Mesenchymal stem cell (in vitro differentiated cells and primary cell): Measurements from ENCODE around the gene ALDH3B1.
A peak's percentile ranks its signal among the peaks of the same experiment; 100 is the strongest.

ENCODE experiments used
- DNase-seq: peaks from one replicate; pipeline ENCODE4 v3.0.0-alpha.2; 2013
- H2AFZ ChIP-seq: one replicate; pipeline ENCODE4 v1.6.1; 2013; ENCODE audit warnings: low read depth, mild to moderate bottlenecking, control low read depth, inconsistent platforms, low read length, moderate library complexity
- H2AK5ac ChIP-seq: 2 replicates; pipeline ENCODE4 v1.6.1; 2013; ENCODE audit warnings: low read length, moderate library complexity, mild to moderate bottlenecking, inconsistent platforms; ENCODE audit not compliant: severe bottlenecking
- H2BK120ac ChIP-seq: one replicate; pipeline ENCODE4 v1.6.1; 2013; ENCODE audit warnings: low read depth, mild to moderate bottlenecking, inconsistent platforms, low read length, moderate library complexity
- H2BK12ac ChIP-seq, 2 experiments: one replicate each; pipeline ENCODE4 v1.6.1; 2013; ENCODE audit warnings: inconsistent platforms in 2 of 2, low read length in 2 of 2, mild to moderate bottlenecking in 2 of 2, moderate library complexity in 2 of 2, control low read depth in 1 of 2
- H2BK15ac ChIP-seq: one replicate; pipeline ENCODE4 v1.6.1; 2013; ENCODE audit warnings: mild to moderate bottlenecking, low read depth, inconsistent platforms; ENCODE audit not compliant: poor library complexity, severe bottlenecking
- H2BK5ac ChIP-seq: 2 replicates; pipeline ENCODE4 v1.6.1; 2013; ENCODE audit warnings: low read depth, mild to moderate bottlenecking, low read length, control low read depth, inconsistent platforms; ENCODE audit not compliant: poor library complexity, severe bottlenecking
- H3K14ac ChIP-seq, 2 experiments: one replicate each; pipeline ENCODE4 v1.6.1; 2013; ENCODE audit warnings: inconsistent platforms in 2 of 2, low read length in 2 of 2, control low read depth in 1 of 2, mild to moderate bottlenecking in 1 of 2, moderate library complexity in 1 of 2
- H3K18ac ChIP-seq, 2 experiments: one replicate each; pipeline ENCODE4 v1.6.1; 2013; ENCODE audit warnings: inconsistent platforms in 2 of 2, low read length in 2 of 2, control low read depth in 1 of 2, low read depth in 1 of 2, mild to moderate bottlenecking in 1 of 2
- H3K23ac ChIP-seq, 2 experiments: one replicate each; pipeline ENCODE4 v1.6.1; 2013; ENCODE audit warnings: inconsistent platforms in 2 of 2, low read length in 2 of 2, mild to moderate bottlenecking in 2 of 2, moderate library complexity in 2 of 2, control low read depth in 1 of 2
- H3K27ac ChIP-seq: 2 replicates; pipeline ENCODE4 v1.5.1; 2013; ENCODE audit warnings: mild to moderate bottlenecking, moderate library complexity, low read length, control low read depth, inconsistent platforms; ENCODE audit not compliant: poor library complexity, severe bottlenecking
- H3K27me3 ChIP-seq, 2 experiments: 2 replicates each; pipeline versions ENCODE4 v1.6.1 to v1.7.0; 2013; ENCODE audit warnings: low read length in 2 of 2, mild to moderate bottlenecking in 2 of 2, moderate library complexity in 2 of 2, control low read depth in 1 of 2, inconsistent platforms in 1 of 2; ENCODE audit not compliant: control insufficient read depth in 1 of 2, insufficient read depth in 1 of 2
- H3K36me3 ChIP-seq, 2 experiments: 2 replicates each; pipeline versions ENCODE4 v1.6.1 to v1.7.0; 2013; ENCODE audit warnings: low read length in 2 of 2, control low read depth in 1 of 2, inconsistent platforms in 1 of 2, low read depth in 1 of 2, mild to moderate bottlenecking in 1 of 2; ENCODE audit not compliant: insufficient read depth in 2 of 2, control insufficient read depth in 1 of 2
- H3K4ac ChIP-seq, 2 experiments: one replicate each; pipeline ENCODE4 v1.6.1; 2013; ENCODE audit warnings: inconsistent platforms in 2 of 2, low read length in 2 of 2, mild to moderate bottlenecking in 2 of 2, moderate library complexity in 2 of 2, control low read depth in 1 of 2, low read depth in 1 of 2
- H3K4me1 ChIP-seq: 2 replicates; pipeline ENCODE4 v1.6.1; 2013; ENCODE audit warnings: low read depth, low read length, control low read depth; ENCODE audit not compliant: control insufficient read depth, insufficient read depth
- H3K4me2 ChIP-seq: 2 replicates; pipeline ENCODE4 v1.6.1; 2013; ENCODE audit warnings: low read length, mild to moderate bottlenecking, inconsistent platforms; ENCODE audit not compliant: poor library complexity, severe bottlenecking
- H3K4me3 ChIP-seq, 2 experiments: 2 replicates each; pipeline versions ENCODE4 v1.5.1 to v1.7.0; 2013; ENCODE audit warnings: low read length in 2 of 2, mild to moderate bottlenecking in 2 of 2, control low read depth in 1 of 2, low read depth in 1 of 2; ENCODE audit not compliant: insufficient read depth in 1 of 2
- H3K79me1 ChIP-seq: replicated peaks from 2 replicates; pipeline ENCODE4 v1.6.1; 2013; ENCODE audit warnings: mild to moderate bottlenecking, control low read depth, low read length, inconsistent platforms; ENCODE audit not compliant: poor library complexity, severe bottlenecking
- H3K9ac ChIP-seq: 2 replicates; pipeline ENCODE4 v1.7.0; 2013; ENCODE audit warnings: mild to moderate bottlenecking, low read length, moderate library complexity
- H3K9me3 ChIP-seq: 2 replicates; pipeline ENCODE4 v1.7.0; 2013; ENCODE audit warnings: mild to moderate bottlenecking, low read length; ENCODE audit not compliant: control insufficient read depth
- H4K8ac ChIP-seq: one replicate; pipeline ENCODE4 v1.6.1; 2013; ENCODE audit warnings: inconsistent platforms, mild to moderate bottlenecking, low read length, moderate library complexity
- H4K91ac ChIP-seq: one replicate; pipeline ENCODE4 v1.6.1; 2013; ENCODE audit warnings: mild to moderate bottlenecking, low read length, inconsistent platforms
- WGBS: methylation state at CpG from one replicate; pipeline ENCODE4 v1.1.7; 2013; ENCODE audit warnings: mixed read lengths; 5-methylcytosine and 5-hydroxymethylcytosine counted together

ALDH3B1 gene

GRCh38 chr11:68002938-68003845 lies 6.9 kb upstream of the ALDH3B1 start:
- 20% methylated on average over 54 of the region's 86 CpGs for WGBS
- DNase-seq: no peak
- H3K4ac ChIP-seq: peak overlapping the region in 1 of 2 experiments; percentile 60
- H3K4me2 ChIP-seq: peak overlapping the region; percentile 85
- H3K23ac ChIP-seq: peak overlapping the region in 1 of 2 experiments; percentile 72
- H2BK12ac ChIP-seq: peak overlapping the region in 1 of 2 experiments; percentile 76
- H3K18ac ChIP-seq: peak overlapping the region in 1 of 2 experiments; percentile 95
- H4K8ac ChIP-seq: no peak overlapping the region
- no peaks in the 10 kb centered on the region for H3K79me1 ChIP-seq
- H3K14ac ChIP-seq: peak overlapping the region in 1 of 2 experiments; percentile 92
- no peak overlapping the region for H2AK5ac ChIP-seq
- no peaks in the 10 kb centered on the region for H3K27me3 ChIP-seq
- H3K9me3 ChIP-seq: no peaks in the 10 kb centered on the region
- peaks cover 0 to 12% of the 10 kb centered on the region in 2 experiments for H3K36me3 ChIP-seq
- H2BK15ac ChIP-seq: no peak overlapping the region
- H3K9ac ChIP-seq: no peak overlapping the region
- peaks cover 16% of the 10 kb centered on the region for H3K4me1 ChIP-seq
- H2BK5ac ChIP-seq: no peak overlapping the region
- H2BK120ac ChIP-seq: peak overlapping the region; percentile 66
- H4K91ac ChIP-seq: no peak overlapping the region
- no peak overlapping the region for H3K27ac ChIP-seq
- H3K4me3 ChIP-seq: peak overlapping the region; percentile 68 to 81
- peak overlapping the region; percentile 72 for H2AFZ ChIP-seq

- Histone ChIP-seq H3K18ac (peak within 1 kb of the TSS; percentile 71 to 95), H3K36me3 (peaks cover 0 to 8% of the 10 kb centered on the region in 2 experiments), H3K4ac (peak within 1 kb of the TSS; percentile 7 to 60), H3K9ac (peak within 1 kb of the TSS; percentile 61), H3K27ac (no peak within 1 kb of the TSS), H2BK5ac (no peak within 1 kb of the TSS), H3K79me1 (no peaks in the 10 kb centered on the region), H3K14ac (peak within 1 kb of the TSS in 1 of 2 experiments; percentile 92), H3K4me1 (peaks cover 24% of the 10 kb centered on the region), H2BK120ac (peak within 1 kb of the TSS; percentile 66), H4K8ac (peak within 1 kb of the TSS; percentile 43), H2BK12ac (peak within 1 kb of the TSS in 1 of 2 experiments; percentile 76), H3K27me3 (no peaks in the 10 kb centered on the region), H2AK5ac (no peak within 1 kb of the TSS), H2AFZ (peak within 1 kb of the TSS; percentile 72), H3K9me3 (no peaks in the 10 kb centered on the region), H3K23ac (peak within 1 kb of the TSS in 1 of 2 experiments; percentile 72), H3K4me3 (peak within 1 kb of the TSS; percentile 68 to 81), H2BK15ac (peak within 1 kb of the TSS; percentile 62), H3K4me2 (peak within 1 kb of the TSS; percentile 85), H4K91ac (peak within 1 kb of the TSS; percentile 43)
- WGBS: 9% methylated on average over 36 of the region's 64 CpGs
- peak; percentile 78 for DNase-seq
These were observed 6.1 kb upstream of the ALDH3B1 start, which contains the start of gene UNC93B1 for GRCh38 chr11:68003846-68004550. UNC93B1 (minus strand) TSS chr11:68004097; CDS start chr11:68004043, 54 bp downstream.

GRCh38 chr11:68004551-68005335 lies 5.4 kb upstream of the ALDH3B1 start:
- peak overlapping the region; percentile 43 for H4K91ac ChIP-seq
- WGBS: 87% methylated on average over 13 of the region's 14 CpGs
- H3K27ac ChIP-seq: no peak overlapping the region

More at GRCh38 chr11:68004551-68005335, 5.4 kb upstream of the ALDH3B1 start:
- Histone ChIP-seq H3K27me3 (no peaks in the 10 kb centered on the region), H2BK5ac (no peak overlapping the region), H2BK15ac (peak overlapping the region; percentile 62), H3K9me3 (no peaks in the 10 kb centered on the region), H3K79me1 (no peaks in the 10 kb centered on the region), H2AK5ac (peak overlapping the region; percentile 19), H4K8ac (no peak overlapping the region), H3K23ac (no peak overlapping the region), H3K14ac (no peak overlapping the region), H3K4me3 (peak overlapping the region; percentile 17 to 68), H2AFZ (no peak overlapping the region), H3K4me1 (peaks cover 26% of the 10 kb centered on the region), H3K9ac (peak overlapping the region; percentile 61), H3K4me2 (no peak overlapping the region), H2BK120ac (no peak overlapping the region), H2BK12ac (no peak overlapping the region), H3K4ac (peak overlapping the region in 1 of 2 experiments; percentile 7), H3K36me3 (peaks cover 0 to under 1% of the 10 kb centered on the region in 2 experiments), H3K18ac (peak overlapping the region in 1 of 2 experiments; percentile 71)
- no peak for DNase-seq
